ENCODE data around the gene SPI1.

DNA sequence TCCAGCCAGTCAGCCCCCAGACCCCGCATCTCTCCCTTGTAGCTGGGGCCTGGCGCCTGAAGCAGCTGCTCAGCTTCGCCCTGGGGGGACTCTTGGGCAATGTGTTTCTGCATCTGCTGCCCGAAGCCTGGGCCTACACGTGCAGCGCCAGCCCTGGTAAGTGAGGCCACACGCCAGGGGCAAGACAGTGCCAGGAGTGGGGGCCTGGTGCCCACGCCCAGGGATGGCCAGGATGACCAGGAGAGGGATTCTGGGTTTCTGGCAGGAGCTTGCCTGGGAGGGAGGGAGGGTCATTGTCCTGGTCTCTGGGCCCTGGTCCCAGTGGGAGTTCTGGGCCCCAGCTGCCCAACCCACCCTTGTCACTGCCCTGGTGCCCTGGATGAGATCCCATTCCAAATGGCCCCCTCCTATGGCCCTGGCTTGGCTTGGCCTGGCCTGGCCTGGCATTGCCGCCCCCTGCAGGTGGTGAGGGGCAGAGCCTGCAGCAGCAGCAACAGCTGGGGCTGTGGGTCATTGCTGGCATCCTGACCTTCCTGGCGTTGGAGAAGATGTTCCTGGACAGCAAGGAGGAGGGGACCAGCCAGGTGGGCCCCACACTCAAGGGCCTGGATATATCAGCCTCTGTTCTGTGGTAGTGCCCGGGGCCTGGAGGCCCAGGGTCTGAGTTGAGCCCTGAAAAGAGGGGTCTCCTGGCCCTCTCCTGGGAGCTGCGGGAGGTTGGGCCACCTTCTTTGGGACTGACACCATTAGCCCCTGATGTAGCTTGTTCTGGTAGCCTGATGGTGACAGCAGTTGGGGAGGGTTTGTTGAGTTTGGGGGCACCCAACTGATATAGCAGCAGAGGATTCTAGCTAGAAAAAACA is 33.8 kb upstream of the SPI1 start:
- no peak for TF ChIP-seq POLR2A (IDR thresholded peaks at IDR 0.05; ENCODE audit: low read depth, low read length)
- TF ChIP-seq, protein P1, sequence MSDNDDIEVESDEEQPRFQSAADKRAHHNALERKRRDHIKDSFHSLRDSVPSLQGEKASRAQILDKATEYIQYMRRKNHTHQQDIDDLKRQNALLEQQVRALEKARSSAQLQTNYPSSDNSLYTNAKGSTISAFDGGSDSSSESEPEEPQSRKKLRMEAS (IDR thresholded peaks at IDR 0.05; ENCODE audit: insufficient read depth, insufficient read length): no peak
- TF ChIP-seq MYC (IDR thresholded peaks at IDR 0.05; ENCODE audit: low read depth, low read length): no peak
- TF ChIP-seq, protein P2, sequence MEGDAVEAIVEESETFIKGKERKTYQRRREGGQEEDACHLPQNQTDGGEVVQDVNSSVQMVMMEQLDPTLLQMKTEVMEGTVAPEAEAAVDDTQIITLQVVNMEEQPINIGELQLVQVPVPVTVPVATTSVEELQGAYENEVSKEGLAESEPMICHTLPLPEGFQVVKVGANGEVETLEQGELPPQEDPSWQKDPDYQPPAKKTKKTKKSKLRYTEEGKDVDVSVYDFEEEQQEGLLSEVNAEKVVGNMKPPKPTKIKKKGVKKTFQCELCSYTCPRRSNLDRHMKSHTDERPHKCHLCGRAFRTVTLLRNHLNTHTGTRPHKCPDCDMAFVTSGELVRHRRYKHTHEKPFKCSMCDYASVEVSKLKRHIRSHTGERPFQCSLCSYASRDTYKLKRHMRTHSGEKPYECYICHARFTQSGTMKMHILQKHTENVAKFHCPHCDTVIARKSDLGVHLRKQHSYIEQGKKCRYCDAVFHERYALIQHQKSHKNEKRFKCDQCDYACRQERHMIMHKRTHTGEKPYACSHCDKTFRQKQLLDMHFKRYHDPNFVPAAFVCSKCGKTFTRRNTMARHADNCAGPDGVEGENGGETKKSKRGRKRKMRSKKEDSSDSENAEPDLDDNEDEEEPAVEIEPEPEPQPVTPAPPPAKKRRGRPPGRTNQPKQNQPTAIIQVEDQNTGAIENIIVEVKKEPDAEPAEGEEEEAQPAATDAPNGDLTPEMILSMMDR (IDR thresholded peaks at IDR 0.05; ENCODE audit: extremely low read depth in 1 of 2, insufficient read depth in 1 of 2, low read depth in 1 of 2, low read length in 2 of 2): peak; percentile 84 to 96
- no peak for TF ChIP-seq EZH2 (IDR thresholded peaks at IDR 0.05; ENCODE audit: borderline replicate concordance, low read depth, low read length, severe bottlenecking)
